GM12878 (cell line): ENCODE data around the gene KCNQ1. TPM values are rescaled to one million over a fixed set of nuclear protein-coding genes. Genes with fewer than 3 reads are reported as not detected.

Source experiments
- ATAC-seq: fragments of 200-7000 bp; cut with Tn5 transposase; 3 replicates; pipeline ENCODE4 v1.9.1; 2020; ENCODE audit warnings: mild to moderate bottlenecking, moderate library complexity
- BruUV-seq: library from RNA; stranded (reverse); fragments of 400-500 nt; replicated peaks from 2 replicates; lab custom pipeline; 2021; lab: Mats Ljungman, UMichigan
- CTCF ChIA-PET: fragments of 300-600 bp; sonication (Branson Sonifier 250); formaldehyde crosslinking; extraction: SDS; loops from one replicate; lab custom pipeline; 2021; ENCODE audit warnings: inconsistent platforms; lab: Yijun Ruan, JAX
- POLR2A ChIA-PET: fragments of 350-600 bp; formaldehyde crosslinking; extraction: SDS; loops from one replicate; lab custom pipeline; 2021; ENCODE audit warnings: inconsistent platforms; lab: Charles Lee
- RAD21 ChIA-PET: fragments of 300-600 bp; sonication (Branson Sonifier 250); formaldehyde crosslinking; loops from one replicate; lab custom pipeline; 2023; ENCODE audit warnings: antibody characterized with exemption; ENCODE audit not compliant: unreplicated experiment; lab: Charles Lee
- SMC1A ChIA-PET: fragments of 300-600 bp; sonication (Branson Sonifier 250); formaldehyde crosslinking; loops from one replicate; lab custom pipeline; 2023; ENCODE audit not compliant: unreplicated experiment, uncharacterized antibody; lab: Charles Lee
- DNase-seq: peaks from one replicate; pipeline ENCODE4 v3.0.0-alpha.2; 2011; ENCODE audit warnings: low read depth, low spot score
- FAIRE-seq: peaks from 3 replicates; lab custom pipeline; 2011; peaks lifted over from hg19 to GRCh38; lab: Jason Lieb, UNC
- H2AFZ ChIP-seq: 2 replicates; pipeline ENCODE4 v1.6.0; 2011; ENCODE audit warnings: low read depth, low read length, control low read depth; ENCODE audit not compliant: control insufficient read depth
- H3K27ac ChIP-seq: 2 replicates; pipeline ENCODE4 v1.5.1; 2011; ENCODE audit warnings: control low read depth; ENCODE audit not compliant: control insufficient read depth, insufficient read depth
- H3K27me3 ChIP-seq, 2 experiments: replicated peaks in 1 of 2; 2 replicates each; pipeline versions ENCODE4 v1.6.0 to v1.6.1; 2011; ENCODE audit warnings: low read length in 1 of 2; ENCODE audit not compliant: control insufficient read depth in 2 of 2, insufficient read depth in 2 of 2
- H3K36me3 ChIP-seq, 2 experiments: 2 replicates each; pipeline ENCODE4 v1.5.1; 2011; ENCODE audit warnings: low read length in 1 of 2; ENCODE audit not compliant: control insufficient read depth in 2 of 2, insufficient read depth in 2 of 2
- H3K4me1 ChIP-seq: 2 replicates; pipeline ENCODE4 v1.6.1; 2011; ENCODE audit warnings: mild to moderate bottlenecking, low read length, moderate library complexity, mixed read lengths; ENCODE audit not compliant: control insufficient read depth, insufficient read depth
- H3K4me2 ChIP-seq: 2 replicates; pipeline ENCODE4 v1.6.0; 2011; ENCODE audit warnings: control low read depth; ENCODE audit not compliant: control insufficient read depth, insufficient read depth
- H3K4me3 ChIP-seq: fragments of 200-600 bp; sonication (generic); 2 replicates; pipeline ENCODE4 v1.5.1; 2016
- H3K79me2 ChIP-seq: 2 replicates; pipeline ENCODE4 v1.6.0; 2011; ENCODE audit warnings: low read length; ENCODE audit not compliant: control insufficient read depth, insufficient read depth
- H3K9ac ChIP-seq: 2 replicates; pipeline ENCODE4 v1.8.0; 2011; ENCODE audit warnings: low read length, control low read depth, mixed read lengths; ENCODE audit not compliant: control insufficient read depth, insufficient read depth
- H3K9me3 ChIP-seq: replicated peaks from 3 replicates; pipeline ENCODE4 v1.5.1; 2011; ENCODE audit warnings: mild to moderate bottlenecking, low read length; ENCODE audit not compliant: control insufficient read depth, insufficient read depth
- H4K20me1 ChIP-seq: 2 replicates; pipeline ENCODE4 v1.6.0; 2011; ENCODE audit not compliant: control insufficient read depth, insufficient read depth
- BRCA1 ChIP-seq: IDR thresholded peaks from 2 replicates; pipeline ENCODE4 v1.6.1; 2011; ENCODE audit warnings: low read depth, low read length, improper control_type of control experiment
- ESRRA ChIP-seq: IDR thresholded peaks from 2 replicates; pipeline ENCODE4 v1.6.1; 2012; ENCODE audit warnings: mild to moderate bottlenecking, low read length, improper control_type of control experiment
- JUNB ChIP-seq: IDR thresholded peaks from 2 replicates; pipeline ENCODE4 v1.6.1; 2016; ENCODE audit warnings: antibody characterized with exemption, mild to moderate bottlenecking
- MAX ChIP-seq: IDR thresholded peaks from 2 replicates; pipeline ENCODE4 v1.6.1; 2012; ENCODE audit warnings: low read depth, low read length, improper control_type of control experiment
- MXI1 ChIP-seq: fragments of 150-350 bp; IDR thresholded peaks from 2 replicates; pipeline ENCODE4 v1.6.1; 2011; ENCODE audit warnings: low read depth, mild to moderate bottlenecking, inconsistent platforms, low read length, improper control_type of control experiment
- NFYA ChIP-seq: IDR thresholded peaks from 2 replicates; pipeline ENCODE4 v1.6.1; 2011; ENCODE audit warnings: low read depth, mild to moderate bottlenecking, low read length, improper control_type of control experiment, borderline replicate concordance
- SIN3A ChIP-seq: IDR thresholded peaks from 2 replicates; pipeline ENCODE4 v1.6.1; 2012; ENCODE audit warnings: low read depth, low read length, improper control_type of control experiment
- SIX5 ChIP-seq: IDR thresholded peaks from 2 replicates; pipeline ENCODE4 v1.6.1; 2011; ENCODE audit warnings: mild to moderate bottlenecking, low read depth, low read length, moderate library complexity; ENCODE audit not compliant: severe bottlenecking
- SKIL ChIP-seq: fragments of 450-650 bp; IDR thresholded peaks from 2 replicates; pipeline ENCODE4 v1.6.1; 2017; ENCODE audit warnings: mild to moderate bottlenecking, low read depth, inconsistent platforms; ENCODE audit not compliant: poor library complexity, severe bottlenecking
- YBX1 ChIP-seq: fragments of 450-650 bp; IDR thresholded peaks from 2 replicates; pipeline ENCODE4 v1.6.1; 2016; ENCODE audit warnings: antibody characterized with exemption
- ZNF207 ChIP-seq: fragments of 450-650 bp; IDR thresholded peaks from 2 replicates; pipeline ENCODE4 v1.6.1; 2014; ENCODE audit warnings: antibody characterized with exemption, mild to moderate bottlenecking, borderline replicate concordance
- WGBS: methylation state at CpG from one replicate; pipeline ENCODE4 v1.1.6; 2016; ENCODE audit warnings: low lambda C conversion rate; ENCODE audit not compliant: insufficient replicate concordance, insufficient coverage; ENCODE audit errors: missing lambda C conversion rate; 5-methylcytosine and 5-hydroxymethylcytosine counted together
- in situ Hi-C: fragments of 300-500 bp; cut with MboI; formaldehyde crosslinking; loops from 9 replicates; pipeline ENCODE4 v1.14.3; 2018; ENCODE audit warnings: mixed read lengths
- intact Hi-C: fragments of 100-400 bp; cut with micrococcal nuclease; formaldehyde crosslinking; loops from one replicate; pipeline ENCODE4 v1.14.2; 2022; ENCODE audit not compliant: unreplicated experiment
- polyA plus RNA-seq, 11 experiments: library from polyadenylated mRNA; depleted of rRNA in 4 of 11; unstranded in 6 of 11; stranded (reverse) in 5 of 11; fragments of >200 nt; fragmentation: Nextera tagmentation in 4 of 11; fragmentation: Illumina TruSeq in 1 of 11; extraction: Ambion mirVana in 4 of 11; extraction: Trizol in 1 of 11; gene quantifications; 1 replicate in 1 of 11; 2 replicates in 10 of 11; pipeline versions ENCODE4 v1.2.1 to v1.2.3, GENCODE V29; 2011 to 2016; ENCODE audit warnings: inconsistent platforms in 2 of 11, missing spikeins in 2 of 11, low read depth in 1 of 11
- total RNA-seq, 4 experiments: library from RNA; depleted of rRNA in 3 of 4; stranded (reverse); fragments of >200 nt in 3 of 4; fragmentation: Illumina TruSeq in 1 of 4; extraction: Trizol in 1 of 4; gene quantifications; 2 replicates each; pipeline versions ENCODE4 v1.2.1 to v1.2.3, GENCODE V29; 2013 to 2021

Gene KCNQ1
- total and polyA plus RNA-seq, 10 of the 15 experiments (the other 5 are each of a cell fraction or from before 2014, with no cell fraction given): 0.03 to 0.15 (median 0.12) TPM; not detected in 7

GRCh38 chr11:2877474-2877873 lies 432.7 kb downstream of the KCNQ1 start:
- intact Hi-C loops: no loop called here
- H3K27me3 ChIP-seq: peaks cover under 1 to 1% of the 10 kb centered on the region in 2 experiments; a peak in 2 of 4 replicates
- no peak for TF ChIP-seq MAX
- no peak for TF ChIP-seq JUNB
- no peak for TF ChIP-seq SKIL
- TF ChIP-seq NFYA: no peak
- TF ChIP-seq ESRRA: no peak
- no peak for TF ChIP-seq BRCA1
- no peak for TF ChIP-seq MXI1
- TF ChIP-seq SIX5: no peak
- no peak for TF ChIP-seq SIN3A
- TF ChIP-seq YBX1: no peak
- no peak for TF ChIP-seq ZNF207
- no peak overlapping the region for H3K4me2 ChIP-seq
- no TSS peak for BruUV-seq
- in situ Hi-C loops: loop anchor here (5.0 kb wide), 1 partner anchor 450 kb away; no protein-coding TSS in a partner anchor
- H3K27ac ChIP-seq: no peak overlapping the region
- DNase-seq: no peak
- no peak for FAIRE-seq
- ChIA-PET SMC1A (interaction anchor here (1.4 kb wide), 1 partner anchor 15 kb away, joined by 6 read pairs; no protein-coding TSS in a partner anchor), CTCF (interaction anchor here (1.8 to 2.1 kb wide), 3 partner anchors 12 to 345 kb away, joined by 4 to 12 read pairs (median 5); no protein-coding TSS in a partner anchor), POLR2A (no interaction called here), RAD21 (interaction anchor here (1.3 kb wide), 1 partner anchor 346 kb away, joined by 4 read pairs; no protein-coding TSS in a partner anchor)
- H3K4me1 ChIP-seq: no peaks in the 10 kb centered on the region
- no peaks in the 10 kb centered on the region for H3K79me2 ChIP-seq
- no peaks in the 10 kb centered on the region; the same call in 2 of the 3 replicates for H3K9me3 ChIP-seq
- no peak overlapping the region for H2AFZ ChIP-seq
- H3K4me3 ChIP-seq: no peak overlapping the region
- no peak overlapping the region for H3K9ac ChIP-seq
- whole genome bisulfite sequencing: 68% methylated on average over 6 of the region's 6 CpGs
- no peak for ATAC-seq
- no peaks in the 10 kb centered on the region for H3K36me3 ChIP-seq
- no peaks in the 10 kb centered on the region for H4K20me1 ChIP-seq
